Measurements from ENCODE around the gene EFCAB12. TPM values are rescaled to one million over a fixed set of nuclear protein-coding genes. Genes with fewer than 3 reads are reported as not detected.
A peak's percentile ranks its signal among the peaks of the same experiment; 100 is the strongest.

Gene EFCAB12
- polyA plus RNA-seq, 1 donor = 1.5 TPM

GRCh38 chr3:129463094-129463493 is 34.7 kb upstream of the EFCAB12 start:
- Histone ChIP-seq H3K4me1 (ENCODE audit: control insufficient read depth, insufficient read depth, low read length) (peaks cover 27% of the 10 kb centered on the region), H3K27ac (ENCODE audit: low read length) (peak overlapping the region; percentile 67), H3K36me3 (ENCODE audit: control insufficient read depth, insufficient read depth, low read length) (peaks cover 22% of the 10 kb centered on the region), H3K4me3 (ENCODE audit: low read length) (no peak overlapping the region), H3K27me3 (ENCODE audit: control insufficient read depth, insufficient read depth, low read length) (no peaks in the 10 kb centered on the region), H3K9me3 (ENCODE audit: control insufficient read depth, low read depth, low read length) (no peaks in the 10 kb centered on the region)
- no peak for DNase-seq
- WGBS (ENCODE audit: insufficient coverage, low lambda C conversion rate) = 92% methylated on average over 2 of the region's 3 CpGs

GRCh38 chr3:129462361-129462968 is 34.0 kb upstream of the EFCAB12 start:
- no peaks in the 10 kb centered on the region for H3K27me3 ChIP-seq (ENCODE audit: control insufficient read depth, insufficient read depth, low read length)
- H3K36me3 ChIP-seq (ENCODE audit: control insufficient read depth, insufficient read depth, low read length) = peaks cover 22% of the 10 kb centered on the region
- no peaks in the 10 kb centered on the region for H3K9me3 ChIP-seq (ENCODE audit: control insufficient read depth, low read depth, low read length)
- 80% methylated on average over 2 of the region's 3 CpGs for WGBS (ENCODE audit: insufficient coverage, low lambda C conversion rate)
- H3K4me1 ChIP-seq (ENCODE audit: control insufficient read depth, insufficient read depth, low read length) = peaks cover 21% of the 10 kb centered on the region
- peak overlapping the region; percentile 67 for H3K27ac ChIP-seq (ENCODE audit: low read length)
- no peak overlapping the region for H3K4me3 ChIP-seq (ENCODE audit: low read length)
- DNase-seq = peak; percentile 71 to 82

DNA sequence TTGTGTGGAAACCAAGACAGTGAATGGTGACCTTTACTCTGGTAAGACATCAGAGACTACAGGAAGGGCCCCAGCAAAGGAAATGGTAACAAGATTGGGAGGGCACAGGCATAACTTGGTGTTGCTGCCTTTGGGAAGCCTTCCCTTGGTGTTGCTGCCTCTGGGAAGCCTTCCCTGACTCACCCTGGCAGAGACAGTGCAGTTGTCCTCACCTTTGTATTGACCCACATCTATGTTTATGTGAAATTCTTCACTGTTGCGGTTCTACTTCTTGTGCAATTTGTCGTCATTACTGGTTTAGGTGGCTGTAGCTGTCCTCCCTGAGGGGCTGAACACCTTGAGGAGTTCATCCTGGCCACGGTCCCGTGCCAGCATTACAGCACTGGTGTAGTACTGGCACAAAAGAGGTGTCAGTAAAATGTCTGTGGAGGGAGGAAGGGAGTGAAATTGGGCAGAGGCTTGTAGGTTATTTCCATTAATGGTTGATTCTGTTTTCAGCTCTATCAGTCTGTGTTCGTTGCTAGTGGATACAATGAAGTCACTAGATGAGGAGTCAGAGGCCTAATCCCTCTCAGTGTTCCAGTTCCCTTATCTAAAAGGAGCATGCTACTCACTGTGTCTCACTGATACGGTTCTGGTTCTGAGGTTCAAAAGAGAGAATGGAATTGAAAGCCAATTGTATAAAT is 33.2 kb upstream of the EFCAB12 start:
- peak overlapping the region; percentile 67 for H3K27ac ChIP-seq (ENCODE audit: low read length)
- peaks cover 25% of the 10 kb centered on the region for H3K36me3 ChIP-seq (ENCODE audit: control insufficient read depth, insufficient read depth, low read length)
- DNase-seq = peak; percentile 20 to 57
- peaks cover 20% of the 10 kb centered on the region for H3K4me1 ChIP-seq (ENCODE audit: control insufficient read depth, insufficient read depth, low read length)
- WGBS (ENCODE audit: insufficient coverage, low lambda C conversion rate) = no CpG with 5 or more reads among the region's 6 CpGs
- H3K9me3 ChIP-seq (ENCODE audit: control insufficient read depth, low read depth, low read length) = no peaks in the 10 kb centered on the region
- no peaks in the 10 kb centered on the region for H3K27me3 ChIP-seq (ENCODE audit: control insufficient read depth, insufficient read depth, low read length)
- no peak overlapping the region for H3K4me3 ChIP-seq (ENCODE audit: low read length)

DNA sequence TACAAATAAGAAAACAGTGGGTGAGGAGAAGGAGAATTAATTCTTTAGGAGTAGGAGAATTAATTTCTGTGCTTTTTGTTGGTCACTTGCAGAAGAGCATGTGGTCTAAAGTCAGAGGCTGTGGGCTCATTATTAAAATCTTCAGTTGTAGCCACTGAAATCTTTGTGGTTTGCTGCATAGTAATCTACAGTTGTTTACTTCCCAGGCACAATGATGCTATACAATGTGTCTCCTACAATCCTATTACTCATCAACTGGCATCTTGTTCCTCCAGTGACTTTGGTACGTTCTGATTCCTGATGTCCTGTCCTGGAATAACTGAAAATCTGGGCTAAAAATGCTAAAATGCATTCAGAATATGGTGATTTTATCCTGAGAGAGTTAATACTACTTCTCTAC is 32.6 kb upstream of the EFCAB12 start:
- peaks cover 20% of the 10 kb centered on the region for H3K4me1 ChIP-seq (ENCODE audit: control insufficient read depth, insufficient read depth, low read length)
- DNase-seq = no peak
- H3K27ac ChIP-seq (ENCODE audit: low read length) = peak overlapping the region; percentile 67
- H3K36me3 ChIP-seq (ENCODE audit: control insufficient read depth, insufficient read depth, low read length) = peaks cover 27% of the 10 kb centered on the region
- H3K4me3 ChIP-seq (ENCODE audit: low read length) = no peak overlapping the region
- no CpG with 5 or more reads among the region's 1 CpG for WGBS (ENCODE audit: insufficient coverage, low lambda C conversion rate)
- no peaks in the 10 kb centered on the region for H3K27me3 ChIP-seq (ENCODE audit: control insufficient read depth, insufficient read depth, low read length)
- H3K9me3 ChIP-seq (ENCODE audit: control insufficient read depth, low read depth, low read length) = no peaks in the 10 kb centered on the region

GRCh38 chr3:129460572-129460971 is 32.1 kb upstream of the EFCAB12 start:
- peaks cover 20% of the 10 kb centered on the region for H3K4me1 ChIP-seq (ENCODE audit: control insufficient read depth, insufficient read depth, low read length)
- no peak overlapping the region for H3K27ac ChIP-seq (ENCODE audit: low read length)
- no peaks in the 10 kb centered on the region for H3K9me3 ChIP-seq (ENCODE audit: control insufficient read depth, low read depth, low read length)
- no CpG with 5 or more reads among the region's 2 CpGs for WGBS (ENCODE audit: insufficient coverage, low lambda C conversion rate)
- no peaks in the 10 kb centered on the region for H3K27me3 ChIP-seq (ENCODE audit: control insufficient read depth, insufficient read depth, low read length)
- no peak for DNase-seq
- H3K36me3 ChIP-seq (ENCODE audit: control insufficient read depth, insufficient read depth, low read length) = peaks cover 31% of the 10 kb centered on the region
- no peak overlapping the region for H3K4me3 ChIP-seq (ENCODE audit: low read length)

- Histone ChIP-seq H3K36me3 (ENCODE audit: control insufficient read depth, insufficient read depth, low read length) (peaks cover 31% of the 10 kb centered on the region), H3K4me3 (ENCODE audit: low read length) (no peak overlapping the region), H3K27ac (ENCODE audit: low read length) (no peak overlapping the region), H3K9me3 (ENCODE audit: control insufficient read depth, low read depth, low read length) (no peaks in the 10 kb centered on the region), H3K4me1 (ENCODE audit: control insufficient read depth, insufficient read depth, low read length) (peaks cover 20% of the 10 kb centered on the region), H3K27me3 (ENCODE audit: control insufficient read depth, insufficient read depth, low read length) (no peaks in the 10 kb centered on the region)
- DNase-seq = no peak
- WGBS (ENCODE audit: insufficient coverage, low lambda C conversion rate) = 100% methylated on average over 3 of the region's 3 CpGs
Measured at GRCh38 chr3:129460155-129460554, 31.7 kb upstream of the EFCAB12 start.

- Histone ChIP-seq H3K36me3 (ENCODE audit: control insufficient read depth, insufficient read depth, low read length) (peaks cover 33% of the 10 kb centered on the region), H3K9me3 (ENCODE audit: control insufficient read depth, low read depth, low read length) (no peaks in the 10 kb centered on the region), H3K4me1 (ENCODE audit: control insufficient read depth, insufficient read depth, low read length) (no peaks in the 10 kb centered on the region), H3K4me3 (ENCODE audit: low read length) (no peak overlapping the region), H3K27me3 (ENCODE audit: control insufficient read depth, insufficient read depth, low read length) (no peaks in the 10 kb centered on the region), H3K27ac (ENCODE audit: low read length) (no peak overlapping the region)
- WGBS (ENCODE audit: insufficient coverage, low lambda C conversion rate) = 71% methylated on average over 1 of the region's 1 CpG
- no peak for DNase-seq
Measured at GRCh38 chr3:129453732-129454131, 25.3 kb upstream of the EFCAB12 start.

DNA sequence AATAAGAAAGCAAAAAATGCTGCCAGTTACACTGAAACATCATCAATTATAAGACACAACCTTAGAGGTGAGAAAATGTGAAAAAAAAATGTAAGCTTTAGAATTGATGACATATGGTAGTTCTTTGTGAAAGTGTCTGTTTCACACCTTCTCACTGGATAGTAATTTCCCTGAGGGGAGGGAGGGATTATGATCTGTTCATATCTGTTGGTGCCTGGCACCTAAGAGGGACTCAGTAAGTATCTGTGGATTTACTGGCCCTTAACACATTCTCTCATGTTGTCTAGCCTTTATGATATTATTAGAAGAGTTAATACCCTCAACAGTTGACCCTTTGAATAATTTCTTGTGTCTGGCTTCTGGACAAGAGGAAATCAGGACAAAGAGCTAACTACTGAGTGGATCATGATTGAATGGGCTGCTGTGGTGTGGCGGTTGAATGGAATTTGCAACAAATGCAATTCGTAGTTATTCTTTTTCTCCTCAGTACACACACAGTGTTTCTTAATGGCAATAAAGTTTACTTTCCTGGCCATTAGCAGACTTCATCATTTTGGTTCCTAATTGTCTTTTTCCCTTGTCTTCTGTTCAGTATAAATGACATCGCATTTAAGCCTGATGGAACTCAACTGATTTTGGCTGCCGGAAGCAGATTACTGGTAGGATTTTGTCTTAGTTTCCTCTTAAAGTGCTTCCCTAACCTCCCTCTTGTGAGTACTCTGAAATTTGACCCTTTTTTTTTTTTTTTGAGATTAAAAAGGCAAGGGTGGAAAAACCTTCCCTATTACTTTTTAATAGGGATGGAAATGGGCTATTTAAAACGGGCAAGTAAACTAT is 21.1 kb upstream of the EFCAB12 start:
- H3K4me3 ChIP-seq (ENCODE audit: low read length) = no peak overlapping the region
- H3K9me3 ChIP-seq (ENCODE audit: control insufficient read depth, low read depth, low read length) = no peaks in the 10 kb centered on the region
- 79% methylated on average over 3 of the region's 5 CpGs for WGBS (ENCODE audit: insufficient coverage, low lambda C conversion rate)
- H3K27me3 ChIP-seq (ENCODE audit: control insufficient read depth, insufficient read depth, low read length) = no peaks in the 10 kb centered on the region
- no peak for DNase-seq
- H3K36me3 ChIP-seq (ENCODE audit: control insufficient read depth, insufficient read depth, low read length) = peaks cover 17% of the 10 kb centered on the region
- H3K27ac ChIP-seq (ENCODE audit: low read length) = no peak overlapping the region
- no peaks in the 10 kb centered on the region for H3K4me1 ChIP-seq (ENCODE audit: control insufficient read depth, insufficient read depth, low read length)

- DNase-seq = no peak
- WGBS (ENCODE audit: insufficient coverage, low lambda C conversion rate) = 90% methylated on average over 2 of the region's 18 CpGs
- Histone ChIP-seq H3K36me3 (ENCODE audit: control insufficient read depth, insufficient read depth, low read length) (peaks cover 13% of the 10 kb centered on the region), H3K4me1 (ENCODE audit: control insufficient read depth, insufficient read depth, low read length) (no peaks in the 10 kb centered on the region), H3K4me3 (ENCODE audit: low read length) (no peak overlapping the region), H3K9me3 (ENCODE audit: control insufficient read depth, low read depth, low read length) (no peaks in the 10 kb centered on the region), H3K27me3 (ENCODE audit: control insufficient read depth, insufficient read depth, low read length) (no peaks in the 10 kb centered on the region), H3K27ac (ENCODE audit: low read length) (no peak overlapping the region)
Measured at GRCh38 chr3:129448186-129448895, 19.9 kb upstream of the EFCAB12 start.

DNA sequence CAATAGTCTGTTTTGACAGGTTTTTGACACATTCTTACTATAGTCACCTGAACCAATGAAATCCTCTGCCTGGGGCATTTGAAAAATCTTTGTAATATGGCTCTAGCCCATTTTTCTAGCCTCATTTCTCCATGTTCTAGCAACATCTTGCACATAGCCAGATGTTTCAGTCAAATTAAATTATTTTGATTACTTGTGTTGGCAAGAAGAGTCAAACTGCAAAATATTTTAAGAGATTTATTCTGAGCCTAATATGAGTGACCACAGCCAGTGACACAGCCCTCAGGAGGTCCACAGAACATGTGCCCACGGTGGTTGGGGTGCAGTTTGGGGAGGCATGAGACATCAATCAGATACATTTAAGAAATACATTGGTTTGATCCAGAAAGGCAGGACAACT is 18.5 kb upstream of the EFCAB12 start:
- H3K4me1 ChIP-seq (ENCODE audit: control insufficient read depth, insufficient read depth, low read length) = peaks cover under 1% of the 10 kb centered on the region
- no peak for DNase-seq
- H3K4me3 ChIP-seq (ENCODE audit: low read length) = no peak overlapping the region
- H3K9me3 ChIP-seq (ENCODE audit: control insufficient read depth, low read depth, low read length) = no peaks in the 10 kb centered on the region
- WGBS (ENCODE audit: insufficient coverage, low lambda C conversion rate) = no CpG with 5 or more reads among the region's 1 CpG
- peaks cover under 1% of the 10 kb centered on the region for H3K36me3 ChIP-seq (ENCODE audit: control insufficient read depth, insufficient read depth, low read length)
- no peaks in the 10 kb centered on the region for H3K27me3 ChIP-seq (ENCODE audit: control insufficient read depth, insufficient read depth, low read length)
- H3K27ac ChIP-seq (ENCODE audit: low read length) = no peak overlapping the region

Data from large intestine (tissue), 3 donors.